NOMO-1 treated with dmso at 0.1 percent for 144 hours (cell line): ENCODE data around the gene FUBP3.

Source experiments
- DNase-seq: peaks from one replicate; lab custom pipeline; 2025; ENCODE audit not compliant: unreplicated experiment; lab: John Stamatoyannopoulos, UW

Gene FUBP3

DNA sequence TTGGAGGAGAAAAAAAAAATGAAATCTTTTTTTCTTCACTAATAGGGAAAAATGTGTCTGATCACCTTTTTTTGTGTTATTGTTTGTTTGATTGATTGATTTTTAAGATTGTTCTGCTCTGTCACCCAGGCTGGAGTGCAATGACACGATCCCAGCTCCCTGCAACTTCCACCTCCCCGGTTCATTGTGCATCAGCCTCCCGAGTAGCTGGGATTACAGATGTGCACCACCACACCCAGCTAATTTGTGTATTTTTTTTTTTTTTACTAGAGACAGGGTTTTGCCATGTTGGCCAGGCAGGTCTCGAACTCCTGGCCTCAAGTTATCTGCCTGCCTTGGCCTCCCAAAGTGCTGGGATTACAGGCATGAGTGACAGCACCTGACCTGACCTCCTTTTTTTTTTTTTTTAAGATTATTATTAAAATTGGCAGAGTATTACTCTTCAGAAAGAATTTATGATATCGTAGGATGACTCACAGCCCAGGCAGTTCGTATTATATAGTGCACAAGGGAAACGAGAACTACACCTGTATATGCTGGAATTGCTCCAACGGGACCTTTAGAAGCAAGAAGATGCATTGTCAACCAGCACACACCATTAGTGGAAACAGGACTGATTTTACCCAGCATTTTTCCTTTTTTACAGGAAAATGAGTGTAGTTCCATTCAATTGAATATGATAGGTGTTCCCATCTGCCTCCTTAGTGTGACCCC lies 27.7 kb downstream of the FUBP3 start:
- no peak for DNase-seq

GRCh38 chr9:130607640-130608420 lies 28.5 kb downstream of the FUBP3 start:
- DNase-seq = no peak

- DNase-seq = no peak
Observed at GRCh38 chr9:130608554-130609134, 29.3 kb downstream of the FUBP3 start.

DNA sequence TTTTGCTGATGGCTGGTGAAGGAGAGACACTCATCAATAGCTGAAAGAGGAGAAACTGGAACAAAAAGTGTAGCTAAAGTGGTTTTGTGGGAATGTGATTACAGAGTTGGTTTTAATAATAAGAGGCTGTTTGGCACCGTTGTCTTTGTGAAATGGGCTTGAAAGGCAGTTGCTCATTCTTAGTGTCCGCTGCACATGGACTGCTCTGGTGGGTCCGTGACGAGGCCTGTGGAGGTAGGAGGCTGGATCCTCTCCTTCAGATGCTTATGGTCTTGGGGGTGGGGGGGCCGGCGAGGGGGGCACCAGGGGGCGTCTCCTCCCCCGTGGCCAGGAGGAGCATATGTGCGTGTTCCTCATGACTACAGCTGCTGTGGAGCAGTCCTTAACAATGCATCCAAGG lies 29.8 kb downstream of the FUBP3 start:
- DNase-seq = no peak

DNA sequence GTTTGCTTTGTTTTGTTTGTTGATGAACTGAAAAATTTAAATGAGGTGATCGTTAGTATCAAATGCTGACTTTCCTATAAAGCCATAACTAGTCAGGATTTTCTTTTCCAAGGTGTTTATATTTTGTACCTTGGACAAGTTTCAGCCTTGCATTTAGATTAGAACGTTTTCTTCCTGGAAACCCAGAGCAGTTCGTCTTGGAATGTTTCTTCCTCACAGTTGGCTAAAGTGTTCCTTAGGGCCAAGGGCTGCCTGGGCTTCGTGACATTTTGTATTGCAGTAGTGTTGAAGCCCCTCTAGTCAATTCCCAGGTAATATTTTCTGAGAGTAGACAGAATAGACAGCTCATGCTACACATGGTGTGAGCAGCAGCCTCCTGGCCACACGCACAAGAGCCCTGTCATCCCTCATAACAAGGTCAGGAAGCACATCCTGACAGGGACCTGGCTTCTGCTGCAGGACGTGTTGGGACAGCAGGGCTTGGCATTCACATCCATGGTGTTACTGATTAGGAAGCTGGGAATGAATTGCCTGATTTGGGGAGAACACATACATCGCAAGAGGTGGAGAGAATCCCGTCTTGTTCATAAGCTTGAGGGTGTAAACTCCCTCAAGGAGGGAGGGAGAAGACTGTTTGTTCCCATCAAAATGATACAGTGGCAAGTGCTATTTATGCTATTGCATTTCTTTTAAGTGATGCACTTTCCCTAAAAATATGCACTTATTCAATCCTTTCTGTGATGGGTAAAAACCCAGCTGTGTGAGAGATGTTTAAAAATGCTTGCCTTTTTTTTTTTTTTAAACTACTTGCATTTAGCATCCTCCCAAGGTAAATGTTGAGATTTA lies 31.7 kb downstream of the FUBP3 start:
- DNase-seq = no peak

GRCh38 chr9:130616451-130616850 lies 37.1 kb downstream of the FUBP3 start:
- no peak for DNase-seq

GRCh38 chr9:130623466-130623865 lies 44.1 kb downstream of the FUBP3 start:
- DNase-seq = no peak

DNA sequence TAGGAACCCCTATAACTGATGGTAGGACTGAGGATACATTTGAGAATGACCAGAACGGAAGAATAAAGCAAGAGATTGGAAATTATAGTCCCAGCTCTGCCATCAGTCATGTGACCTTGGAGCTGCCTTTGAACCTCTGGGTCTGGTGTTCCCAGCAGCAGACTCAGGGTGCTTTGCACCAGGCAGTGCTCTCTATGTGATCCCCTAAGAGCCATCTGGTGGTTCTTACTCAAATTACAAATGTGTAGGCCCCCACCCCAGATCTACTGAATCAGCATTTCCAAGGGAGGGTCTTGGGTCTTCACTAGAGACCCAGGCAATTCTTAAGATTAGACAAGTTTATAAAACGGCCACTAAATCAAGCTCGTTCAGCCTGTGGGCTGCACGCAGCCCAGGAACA lies 44.8 kb downstream of the FUBP3 start:
- DNase-seq = no peak

- DNase-seq = no peak
Observed at GRCh38 chr9:130626249-130626996, 47.0 kb downstream of the FUBP3 start.

DNA sequence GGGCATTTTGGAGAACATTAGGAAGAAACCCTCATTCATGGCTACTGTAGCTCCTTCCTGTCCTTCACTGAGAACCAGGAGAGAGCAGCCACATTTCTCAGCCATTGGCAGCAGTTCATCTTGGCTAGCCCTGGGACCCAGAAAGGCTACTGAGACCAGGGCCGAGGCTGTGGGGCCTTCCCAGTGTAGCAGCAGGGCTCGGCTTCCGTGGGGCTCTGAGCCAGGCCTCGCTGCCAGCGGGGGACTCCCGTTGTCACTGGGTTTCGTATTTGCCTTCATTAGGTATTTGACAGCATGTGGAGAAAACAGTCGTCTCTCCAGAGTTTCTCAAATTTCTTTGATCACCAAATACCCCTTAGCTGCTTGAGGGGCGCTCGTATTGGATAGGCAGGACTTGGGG lies 47.7 kb downstream of the FUBP3 start:
- DNase-seq = no peak

DNA sequence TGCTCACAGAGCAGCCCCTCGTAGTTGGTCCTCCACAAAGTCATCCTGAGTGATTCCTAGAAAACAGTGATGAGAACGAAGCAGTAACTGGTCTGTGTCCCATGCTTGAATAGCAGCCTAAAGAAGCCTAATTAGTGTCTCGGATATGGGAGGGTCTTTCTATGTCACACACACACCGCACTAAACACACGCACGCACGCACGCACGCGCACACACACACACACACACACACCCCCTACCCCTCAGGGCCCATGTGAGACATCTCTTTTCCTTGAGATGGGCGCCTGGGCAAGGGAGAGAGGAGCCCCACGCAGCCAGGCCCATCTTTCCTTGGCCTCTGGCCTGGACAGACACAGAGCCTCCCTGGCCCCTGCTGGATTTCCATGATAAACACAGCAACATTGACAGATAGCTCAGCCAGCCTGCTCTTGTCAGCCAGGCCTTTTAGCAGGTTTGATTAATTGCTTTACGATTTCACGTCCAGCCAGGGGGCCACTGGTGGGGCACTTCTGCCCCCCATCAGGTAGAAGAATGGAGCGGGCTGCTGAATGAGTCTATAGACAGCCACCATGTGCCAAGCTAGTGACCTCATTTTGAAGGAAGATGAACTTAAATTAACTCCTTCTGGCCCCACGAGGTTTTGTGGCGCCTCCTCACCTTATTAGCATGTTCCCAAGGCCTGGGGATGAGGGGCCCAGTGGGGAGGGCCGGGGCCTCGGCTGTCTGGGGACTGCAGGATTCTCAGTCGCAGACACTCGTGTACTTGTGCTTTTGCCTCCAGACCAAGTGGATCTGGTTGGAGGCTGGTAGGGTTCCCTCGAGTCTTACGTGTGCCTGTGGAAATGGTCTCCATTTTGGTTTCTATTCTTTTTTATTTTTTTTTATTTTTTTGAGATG lies 48.8 kb downstream of the FUBP3 start:
- no peak for DNase-seq

- no peak for DNase-seq
Observed at GRCh38 chr9:130629443-130630070, 50.2 kb downstream of the FUBP3 start.

- no peak for DNase-seq
Observed at GRCh38 chr9:130630071-130630450, 50.7 kb downstream of the FUBP3 start.

DNA sequence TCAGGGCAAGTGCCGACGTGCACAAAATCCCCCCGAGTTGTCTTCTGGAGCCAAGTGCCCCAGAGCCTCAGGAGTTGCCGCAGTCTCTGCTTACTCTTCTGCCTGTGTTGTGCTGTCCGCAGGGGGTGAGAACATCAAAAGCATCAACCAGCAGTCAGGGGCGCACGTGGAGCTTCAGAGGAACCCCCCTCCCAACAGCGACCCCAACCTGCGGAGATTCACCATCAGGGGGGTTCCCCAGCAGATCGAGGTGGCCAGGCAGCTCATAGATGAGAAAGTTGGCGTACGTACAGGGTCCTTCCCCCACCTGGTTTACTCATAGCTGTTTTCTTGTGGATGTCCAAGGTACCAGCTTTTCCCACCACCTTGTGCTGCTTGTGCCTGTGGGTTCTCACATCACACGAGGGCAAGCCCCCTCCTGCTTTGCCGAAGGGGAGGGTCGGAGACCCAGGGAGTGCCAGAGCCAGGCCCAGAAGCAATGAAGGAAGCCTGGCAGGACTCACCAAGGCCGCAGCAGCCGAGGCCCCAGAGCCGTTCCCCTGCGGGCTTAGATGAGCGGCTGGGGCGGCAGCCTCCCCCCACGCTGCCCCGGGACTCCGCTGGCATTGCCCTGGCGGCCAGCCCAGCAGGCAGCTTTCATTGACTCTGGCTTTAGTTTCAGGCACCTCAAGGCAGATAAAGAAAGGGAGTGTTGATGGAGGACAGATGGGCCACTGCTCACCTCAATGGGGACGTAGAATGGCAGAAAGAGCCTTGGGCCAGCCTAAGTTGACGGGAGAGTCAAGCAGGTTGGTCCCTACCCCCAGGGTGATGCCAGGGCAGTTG lies 51.3 kb downstream of the FUBP3 start:
- DNase-seq = no peak

DNA sequence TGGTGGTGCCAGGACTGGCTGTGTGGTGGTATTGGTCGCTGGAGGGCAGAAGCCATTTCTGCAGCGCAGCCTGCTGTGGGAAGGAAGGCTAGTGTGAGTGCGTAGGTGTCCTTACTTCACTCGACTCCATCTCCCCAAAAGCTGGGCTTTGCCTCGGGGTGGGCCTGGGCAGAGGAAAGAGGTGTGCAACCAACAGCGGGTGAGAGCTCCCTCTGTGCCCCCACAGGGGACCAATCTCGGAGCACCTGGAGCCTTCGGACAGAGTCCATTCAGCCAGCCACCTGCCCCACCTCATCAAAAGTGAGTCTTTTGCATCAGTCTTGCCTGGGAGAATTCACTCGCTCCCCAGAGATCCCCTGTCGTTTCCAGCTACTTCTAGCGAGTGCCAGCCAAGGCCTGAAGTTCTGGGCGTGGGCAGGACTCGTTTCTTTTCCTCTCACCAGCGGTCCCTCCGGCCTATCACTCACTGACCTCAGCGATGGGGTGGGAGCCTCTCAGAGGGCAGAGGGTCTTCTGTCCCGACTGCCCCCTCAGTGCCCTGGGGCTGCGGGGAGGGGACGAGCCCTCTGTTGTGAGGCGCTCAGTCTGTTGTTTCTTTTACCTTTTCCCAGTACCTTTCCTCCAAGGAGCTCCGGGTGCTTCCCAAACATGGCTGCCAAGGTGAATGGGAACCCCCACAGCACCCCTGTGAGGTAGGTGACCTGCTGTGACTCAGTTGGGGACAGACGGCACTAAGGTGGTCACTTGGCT lies 52.1 kb downstream of the FUBP3 start:
- no peak for DNase-seq

- DNase-seq = no peak
Observed at GRCh38 chr9:130632081-130632710, 52.8 kb downstream of the FUBP3 start.

GRCh38 chr9:130632841-130633240 lies 53.5 kb downstream of the FUBP3 start:
- no peak for DNase-seq
